HG02763 (cell line): ENCODE results near the gene CAPN10.
A peak's percentile ranks its signal among the peaks of the same experiment; 100 is the strongest.

Source experiments
- ATAC-seq: cut with Tn5 transposase; IDR thresholded peaks from one replicate; pipeline ENCODE4 v1.9.1; 2021; ENCODE audit warnings: mild to moderate bottlenecking, moderate library complexity; ENCODE audit not compliant: unreplicated experiment

CAPN10 gene

GRCh38 chr2:240573516-240574385, 12.8 kb upstream of the CAPN10 start:
- ATAC-seq: no peak

GRCh38 chr2:240574386-240575100, 12.0 kb upstream of the CAPN10 start:
- ATAC-seq: no peak

DNA sequence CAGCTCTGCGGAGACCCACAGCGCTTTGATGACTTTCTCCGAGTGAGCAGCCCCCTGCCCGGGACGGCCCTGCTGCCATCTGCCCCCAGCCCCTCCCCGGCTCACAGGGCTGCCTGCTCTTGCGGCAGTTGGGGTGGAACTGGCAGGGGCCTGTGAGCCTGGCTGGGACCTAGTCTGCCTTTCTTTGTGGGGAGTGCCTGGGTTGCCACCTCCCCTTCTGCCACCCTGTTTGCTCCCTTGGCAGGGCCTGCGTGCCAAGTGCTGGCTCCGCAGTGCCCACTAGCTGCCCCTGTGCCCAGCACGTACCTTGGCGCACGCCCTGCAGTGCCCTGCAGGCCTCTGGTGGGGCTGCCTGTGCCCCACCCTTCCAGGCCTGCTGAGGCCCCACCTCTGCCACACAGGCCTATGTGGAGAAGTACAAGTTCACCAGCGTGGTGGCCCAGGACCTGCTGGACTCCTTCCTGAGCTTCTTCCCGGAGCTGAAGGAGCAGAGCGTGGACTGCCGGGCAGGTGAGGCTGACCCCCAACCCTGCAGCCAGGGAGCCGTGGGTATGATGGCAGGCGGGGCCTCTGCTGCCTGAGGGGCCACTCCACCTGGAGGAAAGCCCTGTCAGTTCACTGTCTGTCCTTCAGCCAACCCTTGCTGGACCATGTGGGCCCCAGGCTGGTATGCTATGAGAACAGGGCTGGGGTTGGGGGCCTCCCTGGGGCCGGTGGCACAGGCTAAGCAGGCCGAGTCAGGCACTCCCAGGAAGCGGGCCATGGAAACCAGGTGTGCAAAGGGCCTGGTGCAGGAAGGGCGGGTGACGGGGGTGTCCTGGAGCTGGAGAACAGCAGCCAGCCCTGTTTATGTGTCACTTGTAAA, 11.2 kb upstream of the CAPN10 start:
- no peak for ATAC-seq

DNA sequence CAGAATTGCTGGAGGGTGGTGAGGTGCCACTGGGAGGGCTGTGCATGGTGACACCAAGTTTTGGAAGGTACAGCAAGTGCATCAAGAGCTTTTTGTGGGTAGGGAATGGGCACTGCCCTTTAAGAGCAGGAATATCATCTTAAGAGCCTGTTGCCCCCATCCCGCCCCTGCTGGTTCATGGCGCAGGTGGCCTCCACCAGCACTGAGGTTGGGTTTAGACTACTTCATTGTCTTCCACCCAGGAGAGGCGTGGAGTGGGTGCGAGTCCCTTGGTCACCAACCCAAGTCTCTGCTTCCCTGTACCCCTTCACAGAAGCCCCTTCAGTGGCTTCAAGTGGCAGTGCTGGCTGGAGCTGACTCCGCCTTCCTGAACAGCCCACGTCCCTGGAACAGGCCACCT, 10.5 kb upstream of the CAPN10 start:
- ATAC-seq: no peak

GRCh38 chr2:240576436-240577205, 9.9 kb upstream of the CAPN10 start:
- ATAC-seq: no peak

DNA sequence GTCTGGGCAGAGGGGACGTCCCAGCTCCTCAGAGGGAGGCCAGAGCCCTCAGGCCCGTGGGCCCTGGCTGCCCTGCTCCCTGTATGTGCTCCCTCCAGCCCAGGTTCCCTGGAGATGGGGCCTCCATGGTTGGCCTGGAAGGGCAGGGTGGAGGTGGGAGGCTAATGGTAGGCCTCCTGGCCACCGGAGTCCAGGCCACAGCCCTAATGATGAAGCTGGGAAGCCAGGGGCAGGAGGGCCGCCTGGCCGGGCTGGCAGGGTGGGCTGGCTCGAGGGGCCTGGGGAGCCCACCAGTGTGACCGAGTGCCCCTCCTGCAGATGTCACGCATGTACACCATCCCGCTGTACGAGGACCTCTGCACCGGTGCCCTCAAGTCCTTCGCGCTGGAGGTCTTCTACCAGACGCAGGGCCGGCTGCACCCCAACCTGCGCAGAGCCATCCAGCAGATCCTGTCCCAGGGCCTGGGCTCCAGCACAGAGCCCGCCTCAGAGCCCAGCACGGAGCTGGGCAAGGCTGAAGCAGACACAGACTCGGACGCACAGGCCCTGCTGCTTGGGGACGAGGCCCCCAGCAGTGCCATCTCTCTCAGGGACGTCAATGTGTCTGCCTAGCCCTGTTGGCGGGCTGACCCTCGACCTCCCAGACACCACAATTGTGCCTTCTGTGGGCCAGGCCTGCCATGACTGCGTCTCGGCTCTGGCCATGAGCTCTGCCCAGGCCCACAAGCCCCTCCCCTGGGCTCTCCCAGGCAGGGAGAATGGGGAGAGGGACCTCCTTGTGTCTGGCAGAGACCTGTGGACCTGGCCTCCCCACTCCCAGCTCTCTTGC, 9.0 kb upstream of the CAPN10 start:
- no peak for ATAC-seq

DNA sequence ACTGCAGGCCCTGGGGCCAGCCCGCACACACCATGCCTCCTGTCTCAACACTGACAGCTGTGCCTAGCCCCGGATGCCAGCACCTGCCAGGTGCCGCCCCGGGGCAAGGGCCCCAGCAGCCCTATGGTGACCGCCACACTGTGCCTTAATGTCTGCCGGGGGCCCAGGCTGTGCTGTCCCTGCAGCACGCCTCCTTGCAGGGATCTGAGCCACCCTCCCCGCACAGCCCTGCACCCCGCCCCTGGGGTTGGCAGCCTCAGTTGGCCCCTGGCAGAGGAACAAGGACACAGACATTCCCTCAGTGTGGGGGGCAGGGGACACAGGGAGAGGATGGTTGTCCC, 8.5 kb upstream of the CAPN10 start:
- no peak for ATAC-seq

DNA sequence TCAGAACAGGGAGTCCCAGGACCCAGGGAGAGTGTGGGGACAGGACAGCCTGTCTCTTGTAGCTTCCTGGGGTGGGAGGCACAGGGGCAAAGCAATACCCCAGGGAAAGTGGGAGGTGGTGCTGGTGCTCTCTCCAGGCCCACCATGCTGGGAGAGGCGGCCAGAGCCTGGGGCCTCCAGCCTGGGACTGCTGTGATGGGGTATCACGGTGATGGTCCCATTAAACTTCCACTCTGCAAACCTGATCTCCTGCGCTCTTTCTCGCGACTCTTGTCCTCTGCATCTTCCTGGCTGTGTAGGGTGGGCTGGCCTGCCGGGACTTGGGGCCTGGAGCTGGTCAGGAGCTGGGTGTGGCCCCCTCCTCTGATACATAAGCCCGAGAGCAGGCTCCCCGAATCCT, 8.0 kb upstream of the CAPN10 start:
- ATAC-seq: no peak

DNA sequence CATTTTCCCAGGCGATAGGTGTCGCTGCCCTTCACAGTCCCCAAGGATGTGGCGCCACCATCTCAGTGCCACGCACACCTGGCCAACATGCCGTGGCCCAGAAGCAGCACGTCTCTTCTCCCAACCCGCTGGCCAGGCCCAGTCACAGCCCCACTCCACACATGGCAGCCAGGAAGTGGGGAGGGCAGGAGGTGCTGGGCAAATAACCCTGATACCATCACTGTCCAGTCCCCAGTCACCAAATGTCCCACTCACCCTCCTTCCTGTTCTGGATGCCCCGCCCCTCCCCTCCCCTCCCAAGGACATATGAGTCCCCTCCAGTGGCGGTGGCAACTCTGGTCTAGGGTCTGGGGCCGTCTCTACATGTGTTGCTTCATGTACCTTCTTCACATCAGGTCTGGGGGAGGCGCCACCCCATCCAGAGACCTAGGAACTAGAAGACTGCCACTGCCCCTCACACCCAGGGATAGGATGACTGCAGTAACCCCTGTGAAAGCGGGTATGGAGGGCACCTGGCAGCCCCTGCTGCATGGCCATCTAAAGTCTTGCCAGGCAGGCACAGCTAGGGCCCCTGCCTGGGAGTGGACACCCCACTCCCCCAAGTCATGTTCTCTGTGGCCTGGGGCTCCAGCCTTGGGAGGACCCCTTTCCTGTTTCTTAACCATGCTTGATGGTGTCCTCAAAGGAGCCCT, 7.3 kb upstream of the CAPN10 start:
- no peak for ATAC-seq

- ATAC-seq: no peak
Observed at GRCh38 chr2:240579771-240580614, 6.5 kb upstream of the CAPN10 start.

DNA sequence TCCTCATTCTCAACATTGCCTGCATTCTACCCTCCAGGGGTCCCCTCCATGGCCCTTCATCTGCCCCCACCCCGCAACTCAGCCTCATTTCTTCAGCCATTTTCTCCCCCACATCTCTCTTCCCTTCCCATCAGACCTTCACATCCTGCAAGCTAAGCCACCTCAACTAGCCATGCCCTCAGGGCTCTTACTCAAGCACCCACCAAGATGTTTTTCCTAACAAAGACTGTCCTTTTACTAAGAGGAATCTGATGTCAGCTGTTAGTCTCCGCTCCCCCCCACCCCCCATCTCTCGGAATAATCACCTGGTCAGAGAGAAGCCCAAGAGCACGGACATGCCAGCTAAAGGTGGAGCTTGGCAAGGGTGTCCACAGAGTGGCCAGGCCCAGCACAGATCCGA, 4.7 kb upstream of the CAPN10 start:
- ATAC-seq: no peak

DNA sequence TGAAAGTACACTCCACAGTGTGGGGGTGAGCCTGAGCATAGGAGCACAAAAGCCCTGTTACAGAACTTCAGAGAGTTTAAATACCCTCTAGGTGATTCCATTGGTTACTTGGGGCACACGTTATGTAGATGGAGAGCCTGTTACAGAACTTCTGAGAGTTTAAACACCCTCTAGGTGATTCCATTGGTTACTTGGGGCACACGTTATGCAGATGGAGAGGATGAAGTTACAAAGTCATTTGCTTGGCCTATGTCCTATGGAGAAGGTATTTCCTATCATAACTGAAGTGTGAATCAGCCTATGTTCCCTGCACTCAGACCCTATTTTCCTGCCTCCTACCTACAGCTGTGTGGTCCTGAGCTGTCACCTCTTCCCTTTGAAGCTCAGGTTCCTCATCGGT, 3.8 kb upstream of the CAPN10 start:
- no peak for ATAC-seq

DNA sequence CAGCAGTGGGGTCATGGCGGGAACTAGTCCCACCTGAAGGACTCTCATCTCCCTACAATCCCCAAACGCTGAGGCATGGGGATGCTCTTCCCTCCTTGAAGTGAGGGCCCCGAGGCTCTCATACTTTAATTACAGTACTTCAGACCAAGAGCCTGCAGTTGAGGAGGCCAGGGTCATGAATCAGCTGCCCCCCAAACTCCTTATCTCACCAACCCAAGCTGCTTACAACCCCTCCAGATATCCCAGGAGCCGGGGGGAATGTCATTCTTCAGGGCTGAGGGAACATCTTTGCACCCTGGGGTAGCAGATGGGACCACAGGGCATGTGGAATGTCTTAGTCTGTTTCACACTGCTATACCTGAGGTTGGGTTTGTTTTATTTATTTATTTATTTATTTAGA, 2.8 kb upstream of the CAPN10 start:
- ATAC-seq: no peak

GRCh38 chr2:240584486-240585031, 2.0 kb upstream of the CAPN10 start:
- ATAC-seq: peak; percentile 34

DNA sequence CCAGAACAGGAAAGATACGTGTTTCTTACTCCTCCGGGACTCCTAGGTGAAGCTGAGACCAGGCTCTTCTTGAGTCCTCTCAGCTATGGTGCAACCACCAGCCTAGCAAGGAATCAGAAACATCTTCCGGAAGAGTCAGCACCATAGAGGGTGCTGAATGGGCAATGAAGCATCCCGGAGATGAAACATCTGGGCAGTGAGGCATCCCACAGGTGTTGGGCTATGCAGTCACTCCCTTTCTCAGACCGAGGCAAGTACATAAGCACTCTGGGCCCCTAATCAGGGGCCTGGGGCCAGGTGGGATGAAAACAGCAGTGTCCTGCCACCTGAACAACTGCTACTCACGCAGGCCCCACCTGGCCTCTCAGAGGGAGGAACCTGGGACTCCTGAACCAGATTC, 1.4 kb upstream of the CAPN10 start:
- ATAC-seq: no peak

- ATAC-seq: no peak
Observed at GRCh38 chr2:240585681-240586197, 795 bp upstream of the CAPN10 start.

- no peak for ATAC-seq
Observed at GRCh38 chr2:240586919-240587800, 626 bp downstream of the CAPN10 start.
